GM23248 (cell line): Measurements from ENCODE around the gene REPS2. TPM values are rescaled to one million over a fixed set of nuclear protein-coding genes. Genes with fewer than 3 reads are reported as not detected.

ENCODE experiments used
- DNase-seq: peaks from one replicate; pipeline ENCODE4 v3.0.0-alpha.2; 2015
- H2AFZ ChIP-seq: fragments of 200-600 bp; sonication (generic); 2 replicates; pipeline ENCODE4 v1.6.1; 2016; ENCODE audit warnings: antibody characterized with exemption
- H3F3A ChIP-seq: fragments of 200-600 bp; sonication (generic); 2 replicates; pipeline ENCODE4 v1.6.1; 2016; ENCODE audit warnings: mild to moderate bottlenecking, antibody characterized with exemption, mixed run types; ENCODE audit not compliant: insufficient read depth
- H3K27ac ChIP-seq: fragments of 200-600 bp; sonication (generic); 2 replicates; pipeline ENCODE4 v1.5.1; 2016; ENCODE audit warnings: mild to moderate bottlenecking
- H3K27me3 ChIP-seq: fragments of 200-600 bp; sonication (generic); replicated peaks from 2 replicates; pipeline ENCODE4 v1.6.1; 2016; ENCODE audit warnings: mild to moderate bottlenecking; ENCODE audit not compliant: insufficient read depth
- H3K36me3 ChIP-seq: fragments of 200-600 bp; sonication (generic); 2 replicates; pipeline ENCODE4 v1.6.1; 2016; ENCODE audit warnings: low read depth, mild to moderate bottlenecking
- H3K4me1 ChIP-seq: fragments of 200-600 bp; sonication (generic); 2 replicates; pipeline ENCODE4 v1.6.1; 2016; ENCODE audit warnings: mild to moderate bottlenecking; ENCODE audit not compliant: insufficient read depth
- H3K4me2 ChIP-seq: fragments of 200-600 bp; sonication (generic); one replicate; pipeline ENCODE4 v1.6.1; 2016; ENCODE audit warnings: mild to moderate bottlenecking; ENCODE audit not compliant: unreplicated experiment
- H3K4me3 ChIP-seq: fragments of 200-600 bp; sonication (generic); 2 replicates; pipeline ENCODE4 v1.5.1; 2016; ENCODE audit warnings: mild to moderate bottlenecking
- H3K79me2 ChIP-seq: fragments of 200-600 bp; sonication (generic); 2 replicates; pipeline ENCODE4 v1.6.1; 2016; ENCODE audit warnings: mild to moderate bottlenecking; ENCODE audit not compliant: insufficient read depth
- H3K9ac ChIP-seq: fragments of 200-600 bp; sonication (generic); 2 replicates; pipeline ENCODE4 v1.6.1; 2016; ENCODE audit warnings: mild to moderate bottlenecking
- H3K9me2 ChIP-seq: fragments of 200-600 bp; sonication (generic); 2 replicates; pipeline ENCODE4 v1.6.1; 2016; ENCODE audit warnings: mixed run types, mild to moderate bottlenecking, moderate library complexity; ENCODE audit not compliant: insufficient read depth
- H3K9me3 ChIP-seq: fragments of 200-600 bp; sonication (generic); one replicate; pipeline ENCODE4 v1.6.1; 2017; ENCODE audit warnings: low read depth
- H4K20me1 ChIP-seq: fragments of 200-600 bp; sonication (generic); 2 replicates; pipeline ENCODE4 v1.6.0; 2016; ENCODE audit not compliant: insufficient read depth
- EZH2 ChIP-seq: fragments of 200-600 bp; sonication (generic); IDR thresholded peaks from 2 replicates; pipeline ENCODE4 v1.6.1; 2018; ENCODE audit warnings: antibody characterized with exemption, mild to moderate bottlenecking; ENCODE audit not compliant: insufficient read depth, poor library complexity, severe bottlenecking
- EZH2phosphoT487 ChIP-seq: fragments of 200-600 bp; sonication (generic); IDR thresholded peaks from 2 replicates; pipeline ENCODE4 v1.6.1; 2018; ENCODE audit warnings: antibody characterized with exemption, moderate library complexity, mild to moderate bottlenecking, low read depth; ENCODE audit not compliant: insufficient read depth
- WGBS, 2 experiments: methylation state at CpG; one replicate each; pipeline ENCODE4 v1.1.6; 2015 to 2017; ENCODE audit warnings: low lambda C conversion rate in 2 of 2, low coverage in 1 of 2; ENCODE audit errors: missing lambda C conversion rate in 2 of 2; 5-methylcytosine and 5-hydroxymethylcytosine counted together
- in situ Hi-C: fragments of 300-500 bp; cut with MboI; formaldehyde crosslinking; loops from 2 replicates; pipeline ENCODE4 v1.15.0; 2020
- polyA plus RNA-seq: library from polyadenylated mRNA; unstranded; fragments of >200 nt; fragmentation: Nextera tagmentation; extraction: Ambion mirVana; gene quantifications from 2 replicates; pipeline ENCODE4 v1.2.1, GENCODE V29; 2016
- small RNA-seq: library from RNA; depleted of rRNA; stranded (forward); fragments of <200 nt; gene quantifications from one replicate; pipeline ENCODE3, GENCODE V24; 2014; ENCODE audit warnings: low read depth, low replicate concordance
- total RNA-seq: library from RNA; depleted of rRNA; stranded (reverse); fragments of >200 nt; shearing (Covaris generic); gene quantifications from 2 replicates; pipeline ENCODE4 v1.2.3, GENCODE V29; 2014; rRNA removed

Gene REPS2
- total and polyA plus RNA-seq, 2 experiments from 2014 or later = 0.03 to 0.11 TPM

GRCh38 chrX:17187136-17187756, 240.8 kb downstream of the REPS2 start:
- no peak overlapping the region for H3K9ac ChIP-seq
- no peaks in the 10 kb centered on the region for H3K9me2 ChIP-seq
- in situ Hi-C loops = no loop called here
- no peak overlapping the region for H3K4me2 ChIP-seq
- H4K20me1 ChIP-seq = no peaks in the 10 kb centered on the region
- no peak for DNase-seq
- H3K79me2 ChIP-seq = no peaks in the 10 kb centered on the region
- no peak overlapping the region for H3K4me3 ChIP-seq
- no peaks in the 10 kb centered on the region for H3K27me3 ChIP-seq
- WGBS, 2 experiments = 0 to 1% methylated on average over 5 to 7 of the region's 7 CpGs
- H3K36me3 ChIP-seq = no peaks in the 10 kb centered on the region
- H3K9me3 ChIP-seq = no peaks in the 10 kb centered on the region
- TF ChIP-seq EZH2phosphoT487 = no peak
- no peak for TF ChIP-seq EZH2
- no peaks in the 10 kb centered on the region for H3K4me1 ChIP-seq
- no peak overlapping the region for H3K27ac ChIP-seq
- no peak overlapping the region for H2AFZ ChIP-seq
- H3F3A ChIP-seq = no peaks in the 10 kb centered on the region

- Histone ChIP-seq H3K4me2 (no peak overlapping the region), H3F3A (no peaks in the 10 kb centered on the region), H3K4me3 (no peak overlapping the region), H3K36me3 (no peaks in the 10 kb centered on the region), H2AFZ (no peak overlapping the region), H3K27me3 (no peaks in the 10 kb centered on the region), H3K27ac (no peak overlapping the region), H3K9me3 (no peaks in the 10 kb centered on the region), H3K9me2 (no peaks in the 10 kb centered on the region), H4K20me1 (no peaks in the 10 kb centered on the region), H3K4me1 (no peaks in the 10 kb centered on the region), H3K79me2 (no peaks in the 10 kb centered on the region), H3K9ac (no peak overlapping the region)
- no peak for DNase-seq
- TF ChIP-seq EZH2 (no peak), EZH2phosphoT487 (no peak)
- in situ Hi-C loops = no loop called here
- 58 to 81% methylated on average over 6 to 8 of the region's 8 CpGs for WGBS, 2 experiments
Measured at GRCh38 chrX:17192106-17192505, 245.6 kb downstream of the REPS2 start.

Small RNAs within 50 kb of the gene (small RNA-seq; reads per million reads assigned to genes)
- gene RF00019 (not detected), gene RF00190 (not detected)

Other genes starting within 250 kb of the REPS2 start
- gene CTPS2, start 234.0 kb upstream of the REPS2 start, total RNA-seq = 5.8 and 8.0 TPM in 2 replicates
- 3.7 and 4.4 TPM in 2 replicates for gene CTPS2, start 234.0 kb upstream of the REPS2 start, polyA plus RNA-seq
- gene SYAP1, start 227.0 kb upstream of the REPS2 start, total RNA-seq = 24.4 and 30.8 TPM in 2 replicates
- gene SYAP1, start 227.0 kb upstream of the REPS2 start, polyA plus RNA-seq = 32.1 and 36.4 TPM in 2 replicates
- gene TXLNG, start 160.2 kb upstream of the REPS2 start, total RNA-seq = 6.1 and 6.4 TPM in 2 replicates
- gene TXLNG, start 160.2 kb upstream of the REPS2 start, polyA plus RNA-seq = 4.1 and 4.4 TPM in 2 replicates
- gene RBBP7, start 76.3 kb upstream of the REPS2 start, total RNA-seq = 64.6 and 86.2 TPM in 2 replicates
- gene RBBP7, start 76.3 kb upstream of the REPS2 start, polyA plus RNA-seq = 119 and 124 TPM in 2 replicates